Measurements from ENCODE around the gene MRTO4. TPM values are rescaled to one million over a fixed set of nuclear protein-coding genes. Genes with fewer than 3 reads are reported as not detected.
"Not testable (repeated sequence)": the region's sequence is repeated elsewhere in the genome, so short reads cannot be mapped to it uniquely, and the experiment has no call there.

Gene MRTO4
- total and polyA plus RNA-seq, 4 donors, result 18.4 to 45.0 (median 33.7) TPM

GRCh38 chr1:19250629-19251304 lies 838 bp upstream of the MRTO4 start:
- 0% methylated on average over 10 of the region's 14 CpGs for WGBS (ENCODE audit: insufficient coverage)

GRCh38 chr1:19254416-19254815 lies 2.8 kb downstream of the MRTO4 start:
- Histone ChIP-seq H3K4me3 (ENCODE audit: low read depth, low read length) (no peak overlapping the region), H3K36me3 (ENCODE audit: control insufficient read depth, insufficient read depth, low read length) (peaks cover 54% of the 10 kb centered on the region), H3K4me1 (ENCODE audit: control insufficient read depth, insufficient read depth, low read length) (peaks cover 39% of the 10 kb centered on the region), H3K27me3 (ENCODE audit: control insufficient read depth, insufficient read depth, low read length) (no peaks in the 10 kb centered on the region), H3K9me3 (ENCODE audit: control insufficient read depth, insufficient read depth, low read length) (no peaks in the 10 kb centered on the region), H3K27ac (ENCODE audit: low read depth, low read length) (no peak overlapping the region)
- DNase-seq (ENCODE audit: low read depth in 4 of 6, low spot score in 6 of 6), result peak in 1 of 6 donors; percentile 43

More at GRCh38 chr1:19250629-19251304, 838 bp upstream of the MRTO4 start:
- peaks cover 20% of the 10 kb centered on the region for H3K36me3 ChIP-seq (ENCODE audit: control insufficient read depth, insufficient read depth, low read length)
- no peak for DNase-seq (ENCODE audit: low read depth in 4 of 6, low spot score in 6 of 6)
- H3K9me3 ChIP-seq (ENCODE audit: control insufficient read depth, insufficient read depth, low read length), result no peaks in the 10 kb centered on the region
- H3K27me3 ChIP-seq (ENCODE audit: control insufficient read depth, insufficient read depth, low read length), result no peaks in the 10 kb centered on the region
- peaks cover 39% of the 10 kb centered on the region for H3K4me1 ChIP-seq (ENCODE audit: control insufficient read depth, insufficient read depth, low read length)
- peak overlapping the region; percentile 98 for H3K27ac ChIP-seq (ENCODE audit: low read depth, low read length)
- H3K4me3 ChIP-seq (ENCODE audit: low read depth, low read length), result peak overlapping the region; percentile 81

GRCh38 chr1:19255288-19255687 lies 3.7 kb downstream of the MRTO4 start:
- WGBS (ENCODE audit: insufficient coverage), result no CpG with 5 or more reads among the region's 4 CpGs

GRCh38 chr1:19256301-19256700 lies 4.7 kb downstream of the MRTO4 start:
- H3K27ac ChIP-seq (ENCODE audit: low read depth, low read length), result not testable (repeated sequence)
- H3K36me3 ChIP-seq (ENCODE audit: control insufficient read depth, insufficient read depth, low read length), result peaks cover 70% of the 10 kb centered on the region
- WGBS (ENCODE audit: insufficient coverage), result 93% methylated on average over 5 of the region's 5 CpGs

More at GRCh38 chr1:19255288-19255687, 3.7 kb downstream of the MRTO4 start:
- peaks cover 60% of the 10 kb centered on the region for H3K36me3 ChIP-seq (ENCODE audit: control insufficient read depth, insufficient read depth, low read length)
- peaks cover 32% of the 10 kb centered on the region for H3K4me1 ChIP-seq (ENCODE audit: control insufficient read depth, insufficient read depth, low read length)
- H3K9me3 ChIP-seq (ENCODE audit: control insufficient read depth, insufficient read depth, low read length), result no peaks in the 10 kb centered on the region
- no peaks in the 10 kb centered on the region for H3K27me3 ChIP-seq (ENCODE audit: control insufficient read depth, insufficient read depth, low read length)
- DNase-seq (ENCODE audit: low read depth in 4 of 6, low spot score in 6 of 6), result no peak
- no peak overlapping the region for H3K27ac ChIP-seq (ENCODE audit: low read depth, low read length)
- no peak overlapping the region for H3K4me3 ChIP-seq (ENCODE audit: low read depth, low read length)

GRCh38 chr1:19257178-19257914 lies 5.7 kb downstream of the MRTO4 start:
- Histone ChIP-seq H3K36me3 (ENCODE audit: control insufficient read depth, insufficient read depth, low read length) (peaks cover 73% of the 10 kb centered on the region), H3K9me3 (ENCODE audit: control insufficient read depth, insufficient read depth, low read length) (no peaks in the 10 kb centered on the region), H3K27ac (ENCODE audit: low read depth, low read length) (no peak overlapping the region), H3K4me3 (ENCODE audit: low read depth, low read length) (no peak overlapping the region), H3K27me3 (ENCODE audit: control insufficient read depth, insufficient read depth, low read length) (no peaks in the 10 kb centered on the region), H3K4me1 (ENCODE audit: control insufficient read depth, insufficient read depth, low read length) (peaks cover 26% of the 10 kb centered on the region)
- 86% methylated on average over 13 of the region's 15 CpGs for WGBS (ENCODE audit: insufficient coverage)
- DNase-seq (ENCODE audit: low read depth in 4 of 6, low spot score in 6 of 6), result no peak

More at GRCh38 chr1:19256301-19256700, 4.7 kb downstream of the MRTO4 start:
- H3K27me3 ChIP-seq (ENCODE audit: control insufficient read depth, insufficient read depth, low read length); H3K4me3 ChIP-seq (ENCODE audit: low read depth, low read length); DNase-seq (ENCODE audit: low read depth in 4 of 6, low spot score in 6 of 6); H3K9me3 ChIP-seq (ENCODE audit: control insufficient read depth, insufficient read depth, low read length): not testable (repeated sequence)
- peaks cover 32% of the 10 kb centered on the region for H3K4me1 ChIP-seq (ENCODE audit: control insufficient read depth, insufficient read depth, low read length)

- H3K36me3 ChIP-seq (ENCODE audit: control insufficient read depth, insufficient read depth, low read length), result peaks cover 78% of the 10 kb centered on the region
- no peaks in the 10 kb centered on the region for H3K27me3 ChIP-seq (ENCODE audit: control insufficient read depth, insufficient read depth, low read length)
- no peak overlapping the region for H3K27ac ChIP-seq (ENCODE audit: low read depth, low read length)
- peaks cover 17% of the 10 kb centered on the region for H3K4me1 ChIP-seq (ENCODE audit: control insufficient read depth, insufficient read depth, low read length)
- DNase-seq (ENCODE audit: low read depth in 4 of 6, low spot score in 6 of 6), result no peak
- no peak overlapping the region for H3K4me3 ChIP-seq (ENCODE audit: low read depth, low read length)
- 95% methylated on average over 10 of the region's 10 CpGs for WGBS (ENCODE audit: insufficient coverage)
- H3K9me3 ChIP-seq (ENCODE audit: control insufficient read depth, insufficient read depth, low read length), result no peaks in the 10 kb centered on the region
These were observed 6.7 kb downstream of the MRTO4 start for GRCh38 chr1:19258353-19258752.

GRCh38 chr1:19260211-19261138 lies 8.9 kb downstream of the MRTO4 start:
- Histone ChIP-seq H3K9me3 (ENCODE audit: control insufficient read depth, insufficient read depth, low read length) (no peaks in the 10 kb centered on the region), H3K27ac (ENCODE audit: low read depth, low read length) (no peak overlapping the region), H3K4me1 (ENCODE audit: control insufficient read depth, insufficient read depth, low read length) (peaks cover under 1% of the 10 kb centered on the region), H3K27me3 (ENCODE audit: control insufficient read depth, insufficient read depth, low read length) (no peaks in the 10 kb centered on the region), H3K36me3 (ENCODE audit: control insufficient read depth, insufficient read depth, low read length) (peaks cover 70% of the 10 kb centered on the region), H3K4me3 (ENCODE audit: low read depth, low read length) (no peak overlapping the region)
- no peak for DNase-seq (ENCODE audit: low read depth in 4 of 6, low spot score in 6 of 6)
- WGBS (ENCODE audit: insufficient coverage), result 77% methylated on average over 13 of the region's 21 CpGs

GRCh38 chr1:19262047-19262446 lies 10.4 kb downstream of the MRTO4 start:
- H3K27ac ChIP-seq (ENCODE audit: low read depth, low read length), result no peak overlapping the region
- no peak overlapping the region for H3K4me3 ChIP-seq (ENCODE audit: low read depth, low read length)
- no peak for DNase-seq (ENCODE audit: low read depth in 4 of 6, low spot score in 6 of 6)
- 96% methylated on average over 5 of the region's 5 CpGs for whole genome bisulfite sequencing (ENCODE audit: insufficient coverage)
- peaks cover 57% of the 10 kb centered on the region for H3K36me3 ChIP-seq (ENCODE audit: control insufficient read depth, insufficient read depth, low read length)
- H3K4me1 ChIP-seq (ENCODE audit: control insufficient read depth, insufficient read depth, low read length), result no peaks in the 10 kb centered on the region
- H3K27me3 ChIP-seq (ENCODE audit: control insufficient read depth, insufficient read depth, low read length), result no peaks in the 10 kb centered on the region
- H3K9me3 ChIP-seq (ENCODE audit: control insufficient read depth, insufficient read depth, low read length), result no peaks in the 10 kb centered on the region

GRCh38 chr1:19262744-19263143 lies 11.1 kb downstream of the MRTO4 start:
- 93% methylated on average over 4 of the region's 5 CpGs for WGBS (ENCODE audit: insufficient coverage)
- H3K9me3 ChIP-seq (ENCODE audit: control insufficient read depth, insufficient read depth, low read length), result no peaks in the 10 kb centered on the region
- no peaks in the 10 kb centered on the region for H3K27me3 ChIP-seq (ENCODE audit: control insufficient read depth, insufficient read depth, low read length)
- no peak for DNase-seq (ENCODE audit: low read depth in 4 of 6, low spot score in 6 of 6)
- H3K4me1 ChIP-seq (ENCODE audit: control insufficient read depth, insufficient read depth, low read length), result no peaks in the 10 kb centered on the region
- H3K36me3 ChIP-seq (ENCODE audit: control insufficient read depth, insufficient read depth, low read length), result peaks cover 53% of the 10 kb centered on the region
- no peak overlapping the region for H3K4me3 ChIP-seq (ENCODE audit: low read depth, low read length)
- H3K27ac ChIP-seq (ENCODE audit: low read depth, low read length), result no peak overlapping the region
